Measurements from ENCODE around the gene TNNT3.
A peak's percentile ranks its signal among the peaks of the same experiment; 100 is the strongest.
"Not testable (repeated sequence)": the region's sequence is repeated elsewhere in the genome, so short reads cannot be mapped to it uniquely, and the experiment has no call there.

The TNNT3 gene

DNA sequence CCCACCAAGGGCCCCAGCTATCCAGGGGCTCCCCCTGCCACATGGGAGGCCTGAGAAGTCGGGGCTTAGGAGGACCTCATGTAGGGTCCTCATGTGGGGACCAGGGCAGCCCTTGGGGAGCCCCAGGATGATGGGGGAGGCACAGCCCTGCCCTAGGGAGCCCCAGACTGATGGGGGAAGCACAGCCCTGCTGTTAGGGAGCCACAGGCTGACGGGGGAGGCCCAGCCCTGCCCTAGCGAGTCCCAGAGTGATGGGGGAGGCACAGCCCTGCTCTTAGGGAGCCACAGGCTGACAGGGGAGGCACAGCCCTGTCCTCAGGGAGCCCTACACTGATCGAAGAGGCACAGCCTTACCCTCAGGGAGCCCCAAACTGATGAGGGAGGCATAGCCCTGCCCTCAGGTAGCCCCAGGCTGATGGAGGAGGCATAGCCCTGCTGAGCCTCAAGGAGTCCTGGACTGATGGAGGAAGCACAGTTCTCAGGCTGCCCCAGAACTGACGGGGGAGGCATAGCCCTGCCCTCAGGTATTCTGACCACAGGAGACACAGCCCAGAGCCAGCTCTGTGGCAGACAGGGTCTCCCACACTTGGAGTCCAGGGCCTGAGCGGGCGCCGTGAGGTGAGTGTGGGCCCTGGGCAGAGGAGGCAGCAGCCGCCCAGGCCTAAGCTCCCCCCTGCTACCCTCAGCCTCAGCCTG is 38.6 kb upstream of the TNNT3 start:
- DNase-seq, result no peak

DNA sequence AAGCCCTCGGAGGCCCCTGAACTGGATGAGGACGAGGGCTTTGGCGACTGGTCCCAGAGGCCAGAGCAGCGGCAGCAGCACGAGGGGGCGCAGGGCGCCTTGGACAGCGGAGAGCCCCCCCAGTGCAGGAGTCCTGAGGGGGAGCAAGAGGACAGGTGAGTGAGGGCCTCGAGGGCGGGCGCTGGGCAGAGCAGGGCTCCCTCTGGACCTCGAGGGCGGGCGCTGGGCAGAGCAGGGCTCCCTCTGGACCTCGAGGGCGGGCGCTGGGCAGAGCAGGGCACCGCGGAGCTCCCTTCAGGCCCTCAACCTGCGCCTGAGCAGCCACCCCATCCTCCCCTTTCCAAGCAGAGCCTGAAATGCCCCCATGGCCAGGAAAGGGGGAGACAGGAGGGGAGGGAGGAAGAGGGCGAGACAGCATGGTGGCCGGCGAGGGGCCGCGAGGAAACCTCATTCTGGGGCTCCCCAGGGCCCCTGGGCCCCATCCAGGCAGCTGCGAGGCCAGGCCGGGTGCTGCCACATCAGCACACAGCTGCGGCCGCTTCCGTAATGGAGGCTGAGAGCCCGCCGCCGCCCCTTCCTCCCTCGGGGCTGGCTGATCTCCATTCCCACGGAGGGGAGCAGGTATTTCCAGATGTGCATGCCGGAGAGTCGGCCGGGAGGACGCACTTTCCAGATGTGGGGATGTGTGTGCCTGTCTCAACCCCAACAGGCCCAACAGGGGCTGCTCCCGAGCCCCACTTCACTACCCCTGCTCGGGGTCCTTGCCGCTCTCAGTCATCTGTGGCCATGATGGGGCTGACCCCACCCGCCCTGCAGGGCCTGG is 37.9 kb upstream of the TNNT3 start:
- no peak for DNase-seq

DNA sequence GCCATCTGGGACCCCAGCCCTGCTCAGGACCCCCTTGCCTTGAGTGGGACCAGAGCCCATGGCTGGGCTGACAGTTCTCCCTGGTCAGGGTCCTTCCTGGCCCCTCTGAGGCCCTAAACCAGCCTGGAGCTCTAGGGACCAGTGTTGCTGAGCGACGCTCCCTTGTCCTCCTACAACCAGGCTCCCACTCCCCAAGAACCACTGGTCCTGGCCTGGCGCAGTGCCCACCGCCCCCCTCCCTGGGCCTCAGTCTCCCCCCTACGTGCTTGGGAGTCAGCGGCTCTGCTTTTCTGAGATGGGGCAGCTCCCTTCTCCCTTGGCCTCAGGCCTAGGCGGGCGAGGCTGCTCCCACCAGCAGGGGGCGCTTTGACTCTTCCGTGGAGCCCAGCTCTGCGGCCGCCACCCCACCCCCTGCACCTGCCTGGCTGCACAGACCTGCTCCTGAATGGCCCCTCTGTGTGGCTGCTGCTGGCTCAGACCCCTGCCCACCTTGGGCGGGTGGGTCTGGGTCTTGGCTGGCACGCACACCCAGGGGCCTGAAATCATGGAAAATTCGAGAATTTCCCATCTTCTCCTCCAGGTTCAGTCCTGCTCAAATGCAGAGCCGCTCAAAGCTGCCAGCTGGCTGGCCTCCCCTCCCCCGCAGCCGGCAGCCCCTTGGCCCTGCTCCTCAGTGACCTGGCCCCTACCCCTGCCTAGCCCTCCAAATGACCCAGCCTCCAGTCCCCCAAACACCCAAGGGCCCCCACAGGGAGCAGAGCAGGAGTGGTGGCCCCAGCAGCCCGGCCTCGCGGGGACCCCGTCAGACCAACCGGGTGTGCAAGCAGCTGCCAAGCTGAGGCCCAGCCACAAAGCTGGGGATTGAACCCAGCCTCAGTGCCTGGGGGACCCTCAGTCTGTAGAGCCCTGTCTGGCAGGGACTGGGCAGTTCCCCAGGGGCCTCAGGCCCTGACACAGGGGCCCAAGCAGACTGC is 37.0 kb upstream of the TNNT3 start:
- peak in 35 of 56 donors; percentile 19 to 79 (median 51) for DNase-seq

DNA sequence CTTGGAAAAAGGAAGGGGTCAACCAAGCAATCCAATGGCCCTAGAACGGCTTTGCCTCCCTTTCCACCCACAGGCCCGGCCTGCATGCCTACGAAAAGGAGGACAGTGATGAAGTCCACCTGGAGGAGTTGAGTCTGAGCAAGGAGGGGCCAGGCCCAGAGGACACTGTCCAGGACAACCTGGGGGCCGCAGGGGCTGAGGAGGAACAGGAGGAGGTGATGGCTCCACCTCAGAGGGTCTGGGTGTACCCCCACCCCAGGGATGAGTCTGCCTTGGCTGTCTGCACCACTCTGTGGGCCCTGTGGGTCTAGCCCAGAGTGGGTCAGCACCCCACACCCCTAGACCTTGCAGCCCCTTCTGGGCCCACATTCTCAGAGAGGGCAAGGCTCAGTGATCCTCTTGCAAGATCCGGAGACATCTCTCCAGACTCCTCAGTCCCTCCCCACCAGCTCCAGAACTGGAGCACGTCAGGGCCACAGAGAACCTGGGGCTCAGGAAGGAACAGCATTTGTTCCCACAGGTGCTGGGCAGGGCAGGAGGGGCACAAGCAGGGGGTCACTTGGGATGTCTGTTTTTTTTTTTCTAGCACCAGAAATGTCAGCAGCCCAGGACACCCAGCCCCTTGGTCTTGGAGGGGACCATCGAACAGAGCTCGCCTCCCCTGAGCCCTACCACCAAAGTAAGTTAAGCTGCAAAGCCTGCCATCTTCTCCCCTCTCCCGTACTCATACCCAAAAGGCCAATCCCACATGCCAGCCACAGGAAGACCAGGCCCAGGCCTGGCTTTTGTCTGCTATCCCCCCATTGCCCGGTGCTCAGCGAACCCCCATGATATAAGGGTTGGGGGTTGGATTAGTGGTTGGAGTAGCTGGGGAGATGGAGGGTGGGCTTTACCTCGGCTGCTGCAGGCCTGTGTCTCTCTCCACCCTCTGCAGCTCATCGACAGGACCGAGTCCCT is 35.9 kb upstream of the TNNT3 start:
- no peak for DNase-seq

DNA sequence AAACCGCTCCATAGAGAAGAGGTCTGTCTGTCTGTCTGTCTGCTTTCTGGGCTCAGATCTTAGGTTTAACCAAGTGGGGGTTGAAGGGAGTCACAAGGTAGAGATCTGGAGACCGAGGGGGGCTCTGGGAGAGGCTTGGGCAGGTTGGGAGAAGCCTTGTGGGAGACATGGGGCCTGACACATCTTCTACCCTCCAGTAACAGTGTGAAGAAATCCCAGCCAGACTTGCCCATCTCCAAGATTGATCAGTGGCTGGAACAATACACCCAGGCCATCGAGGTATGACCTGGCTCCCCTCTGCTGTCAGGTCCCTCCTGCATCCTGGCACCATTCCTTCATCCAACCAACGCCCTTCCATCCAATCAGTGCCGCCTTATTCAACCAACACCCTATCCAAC is 35.2 kb upstream of the TNNT3 start:
- no peak for DNase-seq

DNA sequence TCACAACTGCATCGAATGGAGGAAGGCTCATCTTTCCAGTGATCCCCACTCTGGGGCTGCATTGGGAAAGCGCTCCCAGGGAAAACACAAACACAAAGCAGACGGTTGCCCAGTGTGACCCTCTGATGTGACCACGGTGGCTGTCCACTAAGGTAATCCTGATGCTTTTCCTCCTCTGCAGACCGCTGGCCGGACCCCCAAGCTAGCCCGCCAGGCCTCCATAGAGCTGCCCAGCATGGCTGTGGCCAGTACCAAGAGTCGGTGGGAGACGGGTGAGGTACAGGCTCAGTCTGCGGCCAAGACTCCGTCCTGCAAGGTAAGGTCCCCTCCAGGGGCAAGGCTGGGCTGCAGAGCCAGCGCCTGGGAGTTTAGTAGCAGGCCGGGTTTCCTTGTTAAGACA is 33.0 kb upstream of the TNNT3 start:
- not testable (repeated sequence) for DNase-seq

DNA sequence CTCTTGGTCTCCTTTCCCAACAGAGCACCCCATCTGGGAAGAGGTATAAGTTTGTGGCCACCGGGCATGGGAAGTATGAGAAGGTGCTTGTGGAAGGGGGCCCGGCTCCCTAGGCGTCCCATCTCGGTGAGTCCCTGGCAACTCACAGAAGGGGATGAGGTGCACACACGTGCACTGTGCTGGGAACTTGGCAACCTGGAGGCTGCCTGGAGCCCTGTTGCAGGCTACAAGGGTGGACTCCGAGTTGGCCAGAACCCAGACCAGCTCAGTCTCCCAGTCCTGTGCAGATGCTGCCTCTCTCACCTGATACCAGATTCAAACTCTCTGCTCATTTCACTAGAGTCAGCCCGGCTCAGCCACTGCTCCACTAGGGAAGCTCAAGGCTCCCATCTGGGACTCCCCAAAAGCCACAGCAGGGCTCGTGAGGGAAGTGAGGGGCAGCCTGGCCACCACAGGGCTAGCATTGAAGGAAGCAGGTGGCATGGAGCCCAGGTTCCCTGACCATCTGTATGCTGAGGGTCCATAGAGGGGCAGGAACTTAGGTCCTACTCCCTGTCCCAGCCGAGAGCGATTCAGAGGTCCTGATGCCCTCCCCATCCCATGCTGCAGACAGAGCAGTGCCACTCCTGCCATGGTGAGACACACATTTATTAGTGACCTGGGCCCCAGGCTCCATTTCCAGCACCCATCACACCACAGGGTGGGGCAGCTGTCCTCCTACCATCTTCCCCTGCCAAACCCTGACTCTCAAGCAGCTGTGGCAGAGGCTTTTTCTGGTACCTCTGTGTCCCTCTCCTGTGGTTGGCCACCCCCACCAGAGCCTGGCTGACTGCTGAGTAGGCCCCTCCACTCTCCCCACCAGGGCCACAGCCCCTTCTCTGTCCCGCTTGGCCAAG is 31.8 kb upstream of the TNNT3 start:
- DNase-seq, result no peak

DNA sequence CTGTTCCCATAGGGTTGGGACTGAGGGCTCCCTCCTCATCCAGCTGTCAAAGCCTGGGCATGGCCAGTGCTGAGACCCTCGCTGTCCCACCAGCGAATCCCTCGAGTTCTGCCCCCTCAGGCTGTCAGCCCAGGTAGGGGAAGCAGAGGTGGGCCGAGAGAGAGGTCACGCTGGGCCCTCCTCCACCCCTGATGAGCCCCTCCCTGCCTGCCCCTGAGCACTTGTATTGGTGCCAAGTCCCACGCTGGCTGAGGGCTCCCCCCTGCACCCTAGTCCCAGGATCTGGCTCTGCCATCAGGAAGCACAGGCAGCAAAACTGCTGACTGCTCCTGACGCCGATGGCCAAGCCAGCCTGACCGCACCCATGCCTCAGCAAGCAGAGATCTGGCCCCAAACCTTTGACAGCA is 31.2 kb upstream of the TNNT3 start:
- no peak for DNase-seq

DNA sequence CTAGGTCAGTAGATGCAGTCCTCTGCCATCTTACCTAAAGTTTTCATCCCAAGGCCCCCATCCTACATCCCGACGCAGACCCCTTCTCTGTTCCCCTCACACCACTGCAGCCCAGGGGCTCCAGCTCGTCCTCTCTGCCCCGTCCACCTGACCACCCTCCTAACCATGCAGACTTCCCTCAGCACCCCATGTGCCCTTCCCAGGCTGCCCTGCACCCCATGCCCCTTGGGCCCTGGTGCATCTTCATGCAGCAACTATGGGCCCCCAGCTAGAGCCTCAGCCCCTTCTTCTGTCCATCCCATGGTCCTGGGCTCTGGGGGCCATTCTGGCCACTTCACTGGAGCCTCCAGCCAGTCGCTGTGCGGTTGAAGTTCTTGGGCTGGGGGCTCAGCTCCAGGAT is 30.7 kb upstream of the TNNT3 start:
- no peak for DNase-seq

DNA sequence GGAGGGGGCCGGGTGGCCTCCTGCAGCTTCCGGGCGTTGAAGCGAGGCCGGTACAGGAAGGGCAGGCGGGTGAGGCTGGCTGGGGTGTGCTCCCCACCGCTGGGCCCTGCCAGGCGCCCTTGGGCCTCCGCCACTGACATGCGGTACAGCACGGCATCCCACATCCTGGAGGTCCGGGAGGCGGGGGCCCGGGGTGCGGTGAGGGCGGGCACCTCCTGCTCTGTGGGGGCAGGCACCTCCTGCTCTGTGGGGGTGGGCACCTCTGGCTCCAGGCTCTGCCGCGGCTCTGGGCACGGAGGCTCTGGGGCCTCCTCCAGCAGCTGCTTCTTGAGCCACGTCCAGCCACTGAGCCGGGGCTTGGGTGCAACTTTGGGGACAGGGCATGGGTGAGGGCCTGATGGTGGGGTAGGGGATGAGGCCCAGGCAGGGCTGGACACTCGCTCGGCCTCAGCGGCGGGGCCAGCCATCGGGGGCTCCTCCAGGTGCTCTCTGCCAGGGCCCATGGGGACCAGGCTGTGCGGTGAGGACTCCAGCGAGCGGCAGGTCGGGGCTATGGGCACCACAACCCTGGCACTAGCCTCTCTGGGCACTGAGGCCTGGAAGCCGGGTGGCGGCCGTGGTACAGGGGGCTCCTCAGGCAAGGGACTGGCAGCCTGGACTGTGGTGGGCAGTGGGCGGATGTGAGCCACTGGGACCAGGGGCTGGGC is 30.1 kb upstream of the TNNT3 start:
- DNase-seq, result no peak

DNA sequence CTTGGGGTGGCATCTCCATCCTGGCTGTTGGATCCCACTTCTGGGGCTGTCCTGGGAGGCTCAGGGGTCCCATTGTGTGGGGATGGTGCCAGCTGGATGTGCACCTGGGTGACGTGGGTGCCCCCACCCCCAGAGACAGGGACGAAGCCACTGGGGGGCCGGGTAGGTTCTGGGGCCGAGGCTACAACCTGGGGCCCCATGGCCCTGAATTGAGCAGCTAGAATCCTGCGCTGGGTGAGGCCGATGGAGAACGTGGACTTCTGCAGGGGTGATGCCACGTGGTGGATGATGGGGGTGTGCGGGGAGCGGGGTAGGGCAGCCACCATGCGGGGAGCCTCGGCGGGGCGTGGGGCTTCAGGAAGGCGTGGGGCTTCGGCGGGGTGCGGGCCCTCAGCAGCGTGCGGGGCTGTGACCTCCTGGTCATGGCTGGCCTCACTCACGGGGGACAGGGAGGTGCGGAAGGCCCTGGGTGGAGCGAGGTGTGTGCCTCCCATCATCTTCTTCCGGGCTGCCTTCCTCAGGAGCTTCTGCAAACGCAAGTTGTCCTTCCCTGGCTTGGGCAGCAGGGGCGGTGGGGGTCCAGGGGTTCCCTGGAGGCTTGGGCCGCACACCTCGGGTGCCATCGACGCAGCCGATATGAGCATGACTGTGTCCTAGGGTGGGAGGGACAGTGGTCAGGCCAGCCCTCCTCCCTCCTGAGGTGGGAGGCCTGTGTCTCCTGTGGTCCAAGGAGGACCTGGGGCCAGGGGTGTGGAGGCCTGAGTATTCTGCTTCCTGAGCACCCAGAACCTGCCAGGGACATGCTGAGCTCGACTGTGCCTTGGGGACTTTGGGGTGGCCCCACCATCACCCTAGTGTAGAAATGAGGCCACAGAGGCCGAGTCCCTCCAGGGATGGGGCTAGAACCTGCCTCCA is 29.3 kb upstream of the TNNT3 start:
- DNase-seq, result no peak

DNA sequence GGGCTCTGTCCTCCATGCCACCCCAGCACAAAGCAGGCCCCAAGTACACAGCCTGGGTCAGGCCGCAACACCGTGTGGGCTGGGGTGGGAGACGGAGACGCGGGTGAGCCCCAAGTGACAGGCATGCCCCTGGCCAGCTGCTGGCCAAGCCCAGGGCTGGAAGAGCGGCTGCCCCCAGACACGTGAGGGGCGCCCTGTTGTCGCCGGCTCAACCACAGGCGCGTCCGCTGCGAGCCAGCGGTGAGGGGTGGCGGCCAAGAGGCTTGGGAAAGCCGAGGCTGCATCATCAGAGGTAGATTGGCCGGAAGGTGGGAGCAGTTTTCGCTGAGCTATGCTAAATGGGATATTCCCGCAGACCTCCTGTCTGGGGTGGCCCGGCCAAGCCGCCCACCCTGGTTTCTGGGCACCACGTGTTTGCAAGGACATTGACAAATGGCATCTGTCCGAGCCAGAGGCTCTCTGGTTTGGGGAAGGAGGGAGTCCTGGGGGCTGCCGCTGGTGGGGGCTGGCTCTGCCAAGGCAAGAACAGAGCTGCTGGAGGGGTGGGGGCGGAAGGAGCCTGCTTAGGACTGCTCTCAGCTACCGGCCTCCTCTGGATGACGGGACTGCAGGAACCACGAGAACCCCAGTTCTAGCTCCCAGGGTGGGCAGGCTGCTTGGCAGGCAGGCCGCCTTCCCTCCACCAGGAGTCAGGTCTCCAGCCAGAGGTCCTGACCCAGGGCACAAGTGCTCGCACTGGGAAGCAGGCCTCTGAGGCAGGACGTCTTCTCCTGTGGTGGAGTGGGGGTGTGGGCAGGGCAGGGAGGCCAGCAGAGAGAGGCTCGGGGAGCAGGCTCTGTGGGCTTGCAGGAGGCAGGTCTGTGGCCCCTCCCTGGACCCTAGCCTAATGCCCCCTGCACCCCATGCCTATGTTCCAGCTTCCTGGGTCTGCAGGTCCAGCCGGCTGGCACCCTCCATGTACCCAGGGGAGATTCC is 28.4 kb upstream of the TNNT3 start:
- DNase-seq, result no peak

DNA sequence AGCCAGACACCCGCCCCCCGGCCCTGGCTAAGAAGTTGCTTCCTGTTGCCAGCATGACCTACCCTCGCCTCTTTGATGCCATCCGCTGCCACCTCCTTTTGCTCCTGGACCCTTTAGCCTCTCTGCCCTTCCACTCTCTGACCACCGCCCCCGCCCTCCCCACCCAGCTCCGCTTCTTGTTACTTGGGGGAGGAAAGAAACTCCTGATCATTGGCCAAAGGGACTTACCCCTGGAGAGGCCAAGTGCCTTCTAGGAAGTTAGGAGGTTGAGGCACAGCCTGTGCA is 27.7 kb upstream of the TNNT3 start, which contains the start of gene PRR33:
TSS of gene PRR33 (minus strand) at position 65 of the 285 bp plus-strand sequence. CDS start 1,311 bp downstream, outside the sequence.
- no peak for DNase-seq

DNA sequence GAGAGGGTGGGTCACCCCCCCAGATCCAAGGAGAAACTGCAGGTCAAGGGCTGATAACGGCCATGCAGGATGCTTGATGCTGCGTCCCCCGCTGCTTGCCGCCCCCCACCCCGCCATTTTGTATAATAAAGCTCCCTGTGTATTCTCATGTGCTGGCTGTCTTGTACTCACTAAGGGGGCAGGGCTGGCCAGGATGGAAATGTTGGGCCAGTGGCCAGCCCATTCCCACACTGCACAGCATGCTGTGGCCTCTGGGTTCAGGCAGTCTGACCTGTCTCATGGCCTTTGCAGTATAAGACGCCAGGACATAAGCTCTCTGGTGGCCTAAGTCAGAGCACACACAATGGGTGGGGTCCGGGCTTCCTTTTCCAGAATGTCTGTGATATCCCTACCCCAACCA is 27.4 kb upstream of the TNNT3 start:
- DNase-seq, result no peak

DNA sequence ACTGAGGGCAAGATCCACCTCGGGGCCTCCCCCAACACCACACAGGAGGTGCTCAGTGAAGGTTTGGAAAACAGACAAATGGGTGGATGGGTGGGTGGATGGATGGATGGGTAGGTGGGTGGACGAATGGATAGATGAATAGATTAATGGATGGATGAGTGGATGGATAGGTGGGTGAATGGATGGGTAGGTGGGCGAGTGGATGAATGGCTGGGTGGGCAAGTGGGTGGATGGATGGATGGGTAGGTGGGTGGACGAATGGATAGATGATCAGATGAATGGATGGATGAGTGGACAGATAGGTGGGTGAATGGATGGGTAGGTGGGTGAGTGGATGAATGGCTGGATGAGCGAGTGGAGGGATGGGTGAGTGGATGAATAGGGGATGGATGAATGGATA is 26.9 kb upstream of the TNNT3 start:
- no peak for DNase-seq

DNA sequence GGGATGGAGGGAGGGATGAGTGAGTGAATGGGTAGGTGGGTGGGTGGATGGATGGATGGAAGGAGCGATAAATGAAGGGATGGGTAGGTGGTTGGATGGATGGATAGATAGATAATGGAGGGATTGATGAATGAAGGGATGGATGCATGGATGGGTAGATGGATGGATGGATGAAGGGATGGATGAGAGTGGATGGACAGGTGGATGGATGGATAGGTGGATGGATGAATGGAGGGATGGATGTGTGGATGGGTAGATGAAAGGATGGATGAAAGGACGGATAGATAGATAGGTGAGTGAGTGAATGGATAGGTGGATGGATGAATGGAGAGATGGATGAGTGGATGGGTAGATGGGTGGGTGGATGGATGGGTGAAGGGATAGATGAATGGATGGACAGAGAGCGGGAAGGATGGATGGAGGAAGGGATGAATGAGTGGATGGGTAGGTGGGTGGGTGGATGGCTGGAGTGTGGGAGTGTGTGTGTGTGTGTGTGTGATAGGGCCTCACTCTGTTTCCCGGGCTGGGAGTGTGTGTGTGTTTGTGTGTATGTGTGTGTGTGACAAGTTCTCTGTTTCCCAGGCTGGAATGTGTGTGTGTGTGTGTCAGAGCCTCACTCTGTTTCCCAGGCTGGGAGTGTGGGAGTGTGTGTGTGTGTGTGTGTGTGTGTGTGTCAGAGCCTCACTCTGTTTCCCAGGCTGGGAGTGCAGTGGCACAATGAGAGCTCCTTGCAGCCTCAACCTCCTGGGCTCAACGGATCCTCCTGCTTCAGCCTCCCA is 25.7 kb upstream of the TNNT3 start:
- DNase-seq, result no peak
